Ishikawa (cell line): ENCODE data around the gene SUMF2.
A peak's percentile ranks its signal among the peaks of the same experiment; 100 is the strongest.

Source experiments
- CEBPB ChIP-seq: IDR thresholded peaks from 2 replicates; pipeline ENCODE4 v1.6.1; 2012
- EGR1 ChIP-seq: IDR thresholded peaks from 2 replicates; pipeline ENCODE4 v1.6.1; 2012
- EP300 ChIP-seq: IDR thresholded peaks from 2 replicates; pipeline ENCODE4 v1.6.1; 2012; ENCODE audit warnings: borderline replicate concordance
- MAX ChIP-seq: IDR thresholded peaks from 2 replicates; pipeline ENCODE4 v1.6.1; 2012
- RAD21 ChIP-seq: IDR thresholded peaks from 2 replicates; pipeline ENCODE4 v1.6.1; 2012; ENCODE audit warnings: low read depth
- REST ChIP-seq: IDR thresholded peaks from 2 replicates; pipeline ENCODE4 v1.6.1; 2012; ENCODE audit warnings: low read depth, mild to moderate bottlenecking
- TAF1 ChIP-seq: IDR thresholded peaks from 2 replicates; pipeline ENCODE4 v1.6.1; 2012; ENCODE audit warnings: low read depth, mild to moderate bottlenecking
- USF1 ChIP-seq: IDR thresholded peaks from 2 replicates; pipeline ENCODE4 v1.6.1; 2012
- YY1 ChIP-seq: IDR thresholded peaks from 2 replicates; pipeline ENCODE4 v1.6.1; 2012; ENCODE audit warnings: low read depth

- TF ChIP-seq YY1 (peak; percentile 88), REST (no peak), TAF1 (peak; percentile 87), EGR1 (no peak), MAX (peak; percentile 87), RAD21 (no peak), EP300 (no peak), CEBPB (no peak), USF1 (no peak; the same call in 1 of the 2 replicates)
Observed at GRCh38 chr7:56051339-56052191, 12.5 kb upstream of the SUMF2 start, which contains the start of the genes CCT6A and PSPH.
